ENCODE results near the gene ZKSCAN8. TPM values are rescaled to one million over a fixed set of nuclear protein-coding genes. Genes with fewer than 3 reads are reported as not detected.

ZKSCAN8 gene
- total RNA-seq, 1 experiment from 2014 or later = 20.7 TPM

DNA sequence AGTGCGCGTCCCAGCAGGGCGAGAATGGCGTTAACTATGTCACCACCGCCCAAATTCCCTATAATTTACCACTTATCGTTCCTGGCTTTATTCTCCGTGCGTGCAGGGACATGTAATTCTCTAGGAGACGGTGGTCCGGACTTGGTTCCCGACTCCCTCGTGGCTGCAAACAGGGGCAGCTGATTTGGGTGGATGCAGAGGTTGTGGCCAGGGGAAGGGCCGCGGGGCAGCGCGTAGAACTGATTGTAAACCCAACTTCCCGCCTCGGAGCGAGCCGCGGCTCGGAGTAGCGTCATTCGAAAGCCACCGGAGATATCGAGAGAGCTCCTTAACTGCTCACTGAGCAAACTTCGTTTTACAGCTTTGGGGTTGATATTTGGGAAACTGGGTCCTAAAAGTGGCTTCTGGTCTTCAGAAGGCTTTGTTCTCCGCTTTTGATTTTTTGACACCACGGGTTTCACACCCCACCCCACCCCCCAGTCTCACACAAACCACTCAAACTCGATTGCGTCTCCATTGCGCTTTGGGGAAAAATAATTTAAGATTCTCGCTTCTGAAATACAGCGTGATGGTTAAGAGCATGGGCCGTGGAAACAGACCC lies 65.9 kb downstream of the ZKSCAN8 start:
- no peaks in the 10 kb centered on the region for H3K9me2 ChIP-seq (ENCODE audit: insufficient read depth)
- no TSS peak for BruUV-seq (replicated peaks)
- ATAC-seq = no peak
- no peaks in the 10 kb centered on the region for H4K20me1 ChIP-seq (ENCODE audit: insufficient read depth)
- no peak overlapping the region for H3K27ac ChIP-seq (ENCODE audit: low read depth, low read length)
- H3K4me2 ChIP-seq (ENCODE audit: low read length) = no peak overlapping the region
- CTCF ChIA-PET = no interaction called here
- no peak overlapping the region for H3K4me3 ChIP-seq (replicated peaks in 1 of 2; ENCODE audit: low read depth in 1 of 2, low read length in 2 of 2)
- RAD21 ChIA-PET (ENCODE audit: low non-redundant PET in 1 of 2, low total read pairs in 2 of 2, uncharacterized antibody in 2 of 2, unreplicated experiment in 2 of 2) = no interaction called here
- intact Hi-C loops (cut with micrococcal nuclease) = no loop called here
- no peaks in the 10 kb centered on the region for H3K9me3 ChIP-seq (ENCODE audit: control insufficient read depth in 1 of 2, insufficient read depth in 1 of 2, low read depth in 1 of 2, low read length in 2 of 2)
- no peaks in the 10 kb centered on the region for H3K36me3 ChIP-seq (ENCODE audit: control insufficient read depth in 1 of 2, insufficient read depth in 2 of 2, low read length in 2 of 2)
- no peaks in the 10 kb centered on the region for H3K27me3 ChIP-seq (ENCODE audit: insufficient read depth, low read length)
- no peak overlapping the region for H2AFZ ChIP-seq (ENCODE audit: low read depth, low read length, poor library complexity, severe bottlenecking)
- no peak for DNase-seq (ENCODE audit: low read depth, low spot score)
- TF ChIP-seq FOSL1 (IDR thresholded peaks at IDR 0.05; ENCODE audit: low read depth) (no peak), EZH2 (IDR thresholded peaks at IDR 0.05) (no peak), ZFX (IDR thresholded peaks at IDR 0.05) (no peak), RAD21 (IDR thresholded peaks at IDR 0.05; ENCODE audit: low read depth) (no peak), ELF1 (IDR thresholded peaks at IDR 0.05; ENCODE audit: borderline replicate concordance, low read depth) (no peak), EZH2phosphoT487 (IDR thresholded peaks at IDR 0.05; ENCODE audit: borderline replicate concordance) (no peak), CBX3 (IDR thresholded peaks at IDR 0.05; ENCODE audit: low read depth) (no peak)
- TF ChIP-seq, protein P1, sequence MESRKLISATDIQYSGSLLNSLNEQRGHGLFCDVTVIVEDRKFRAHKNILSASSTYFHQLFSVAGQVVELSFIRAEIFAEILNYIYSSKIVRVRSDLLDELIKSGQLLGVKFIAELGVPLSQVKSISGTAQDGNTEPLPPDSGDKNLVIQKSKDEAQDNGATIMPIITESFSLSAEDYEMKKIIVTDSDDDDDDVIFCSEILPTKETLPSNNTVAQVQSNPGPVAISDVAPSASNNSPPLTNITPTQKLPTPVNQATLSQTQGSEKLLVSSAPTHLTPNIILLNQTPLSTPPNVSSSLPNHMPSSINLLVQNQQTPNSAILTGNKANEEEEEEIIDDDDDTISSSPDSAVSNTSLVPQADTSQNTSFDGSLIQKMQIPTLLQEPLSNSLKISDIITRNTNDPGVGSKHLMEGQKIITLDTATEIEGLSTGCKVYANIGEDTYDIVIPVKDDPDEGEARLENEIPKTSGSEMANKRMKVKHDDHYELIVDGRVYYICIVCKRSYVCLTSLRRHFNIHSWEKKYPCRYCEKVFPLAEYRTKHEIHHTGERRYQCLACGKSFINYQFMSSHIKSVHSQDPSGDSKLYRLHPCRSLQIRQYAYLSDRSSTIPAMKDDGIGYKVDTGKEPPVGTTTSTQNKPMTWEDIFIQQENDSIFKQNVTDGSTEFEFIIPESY (IDR thresholded peaks at IDR 0.05; ENCODE audit: extremely low read depth, insufficient replicate concordance, low read length) = no peak
- TF ChIP-seq, protein P2, sequence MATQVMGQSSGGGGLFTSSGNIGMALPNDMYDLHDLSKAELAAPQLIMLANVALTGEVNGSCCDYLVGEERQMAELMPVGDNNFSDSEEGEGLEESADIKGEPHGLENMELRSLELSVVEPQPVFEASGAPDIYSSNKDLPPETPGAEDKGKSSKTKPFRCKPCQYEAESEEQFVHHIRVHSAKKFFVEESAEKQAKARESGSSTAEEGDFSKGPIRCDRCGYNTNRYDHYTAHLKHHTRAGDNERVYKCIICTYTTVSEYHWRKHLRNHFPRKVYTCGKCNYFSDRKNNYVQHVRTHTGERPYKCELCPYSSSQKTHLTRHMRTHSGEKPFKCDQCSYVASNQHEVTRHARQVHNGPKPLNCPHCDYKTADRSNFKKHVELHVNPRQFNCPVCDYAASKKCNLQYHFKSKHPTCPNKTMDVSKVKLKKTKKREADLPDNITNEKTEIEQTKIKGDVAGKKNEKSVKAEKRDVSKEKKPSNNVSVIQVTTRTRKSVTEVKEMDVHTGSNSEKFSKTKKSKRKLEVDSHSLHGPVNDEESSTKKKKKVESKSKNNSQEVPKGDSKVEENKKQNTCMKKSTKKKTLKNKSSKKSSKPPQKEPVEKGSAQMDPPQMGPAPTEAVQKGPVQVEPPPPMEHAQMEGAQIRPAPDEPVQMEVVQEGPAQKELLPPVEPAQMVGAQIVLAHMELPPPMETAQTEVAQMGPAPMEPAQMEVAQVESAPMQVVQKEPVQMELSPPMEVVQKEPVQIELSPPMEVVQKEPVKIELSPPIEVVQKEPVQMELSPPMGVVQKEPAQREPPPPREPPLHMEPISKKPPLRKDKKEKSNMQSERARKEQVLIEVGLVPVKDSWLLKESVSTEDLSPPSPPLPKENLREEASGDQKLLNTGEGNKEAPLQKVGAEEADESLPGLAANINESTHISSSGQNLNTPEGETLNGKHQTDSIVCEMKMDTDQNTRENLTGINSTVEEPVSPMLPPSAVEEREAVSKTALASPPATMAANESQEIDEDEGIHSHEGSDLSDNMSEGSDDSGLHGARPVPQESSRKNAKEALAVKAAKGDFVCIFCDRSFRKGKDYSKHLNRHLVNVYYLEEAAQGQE (IDR thresholded peaks at IDR 0.05; ENCODE audit: low read depth) = no peak
- no peak overlapping the region for H3K9ac ChIP-seq (ENCODE audit: low read length)
- H3K4me1 ChIP-seq (ENCODE audit: control insufficient read depth in 1 of 2, insufficient read depth in 2 of 2, low read length in 2 of 2) = peaks cover 5 to 7% of the 10 kb centered on the region in 2 experiments; a peak in 2 of 4 replicates
- POLR2A ChIA-PET = no interaction called here
- no peaks in the 10 kb centered on the region for H3K79me2 ChIP-seq (ENCODE audit: insufficient read depth, low read length)

Data from HCT116 (cell line).